Fibroblast of skin of right quadriceps (primary cell): ENCODE data around the gene NCOR1.
A peak's percentile ranks its signal among the peaks of the same experiment; 100 is the strongest.
"Not testable (repeated sequence)": the region's sequence is repeated elsewhere in the genome, so short reads cannot be mapped to it uniquely, and the experiment has no call there.

ENCODE experiments used
- DNase-seq: peaks from one replicate; pipeline ENCODE4 v3.0.0-alpha.2; 2013

The NCOR1 gene

DNA sequence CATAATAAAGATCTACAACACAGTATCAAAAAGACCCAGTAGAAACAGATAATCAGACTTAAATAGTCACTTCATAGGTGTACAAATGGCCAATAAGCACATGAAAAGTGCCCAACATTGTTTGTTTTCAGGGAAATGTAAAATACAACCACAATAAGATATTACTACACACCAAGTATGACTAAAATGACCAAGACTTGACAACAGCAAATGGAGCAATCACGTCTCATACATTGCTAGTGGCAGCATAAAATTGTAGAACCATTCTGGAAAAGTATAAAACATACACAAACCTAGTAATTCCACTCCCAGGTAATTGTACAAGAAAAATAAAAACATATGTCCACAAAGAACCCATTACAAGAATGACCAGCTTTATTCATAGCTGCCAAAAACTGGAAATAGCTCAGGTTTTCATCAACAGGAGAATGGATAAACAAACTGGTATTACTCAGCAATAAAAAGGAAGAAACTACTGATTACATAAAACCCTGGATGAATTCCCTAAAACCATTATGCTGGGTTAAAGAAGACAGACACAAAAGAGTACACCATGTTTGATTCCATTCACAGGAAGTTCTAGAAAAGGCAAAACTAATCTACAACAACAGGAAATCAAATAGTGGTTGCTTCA, 130.2 kb downstream of the NCOR1 start:
- DNase-seq = peak; percentile 57

- DNase-seq = no peak
Measured at GRCh38 chr17:16083223-16083622, 132.1 kb downstream of the NCOR1 start.

DNA sequence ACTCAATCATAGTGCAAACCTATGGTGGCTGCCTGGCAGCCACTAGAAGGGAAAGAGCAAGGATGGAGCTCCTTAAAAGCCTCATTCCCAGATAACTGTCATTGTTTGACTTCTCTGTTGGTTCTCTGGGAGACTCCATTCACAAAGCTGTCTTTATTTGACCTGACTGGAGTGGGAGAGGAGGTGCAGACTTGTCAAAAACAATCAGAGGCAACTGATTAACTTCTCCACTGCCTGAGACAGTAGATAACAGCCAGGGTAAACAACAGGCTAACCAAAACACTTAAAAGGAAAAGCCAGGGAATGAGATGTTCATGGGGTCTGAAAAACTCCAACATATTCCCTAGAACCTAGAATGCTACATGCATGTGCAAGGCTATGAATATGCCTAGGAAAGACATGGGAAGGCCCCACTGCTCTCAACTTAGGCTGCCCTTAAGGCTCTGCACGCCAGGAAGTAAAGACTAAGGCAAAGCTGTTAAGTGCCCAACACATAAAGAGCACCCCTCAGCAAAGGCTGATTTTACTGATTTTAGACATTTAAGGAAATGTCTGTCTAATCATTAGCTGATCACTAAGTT, 133.7 kb downstream of the NCOR1 start:
- DNase-seq = no peak

- DNase-seq = no peak
Measured at GRCh38 chr17:16080366-16080765, 135.0 kb downstream of the NCOR1 start.

DNA sequence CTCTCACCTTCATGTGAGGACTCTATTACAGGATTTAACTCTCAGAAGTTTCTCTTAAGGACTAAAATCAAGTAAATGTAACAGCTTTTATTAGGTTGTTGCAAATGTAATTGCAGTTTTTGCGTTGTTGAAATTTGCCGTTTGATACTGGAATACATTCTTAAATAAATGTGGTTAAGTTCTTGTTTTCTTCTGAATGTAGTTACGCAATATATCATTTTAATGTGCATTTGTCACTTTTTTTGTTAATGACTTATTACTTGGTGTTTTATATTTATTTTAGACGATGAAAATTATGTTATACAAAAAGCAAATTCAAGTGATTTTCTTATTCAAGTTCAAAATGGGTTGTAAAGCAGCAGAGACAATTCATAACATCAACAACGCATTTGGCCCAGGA, 139.4 kb downstream of the NCOR1 start:
- DNase-seq = no peak

DNA sequence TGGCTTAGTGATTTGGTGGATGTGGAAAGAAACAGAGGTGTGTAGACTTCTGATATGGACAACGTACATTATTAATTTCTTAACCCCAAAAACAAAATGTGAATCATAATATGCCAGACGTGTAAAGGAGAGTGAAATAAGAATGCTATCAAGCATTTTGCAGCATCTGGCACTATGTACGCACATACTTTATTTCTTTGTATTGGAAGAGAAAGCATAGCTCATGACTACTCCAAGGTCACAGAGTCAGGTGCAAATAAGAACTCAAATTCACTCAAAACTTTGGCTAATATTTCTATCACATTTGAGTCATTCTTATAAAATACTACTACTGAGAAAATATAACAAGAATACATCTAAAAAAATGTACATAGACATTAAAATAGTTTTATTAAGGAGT, 140.9 kb downstream of the NCOR1 start:
- no peak for DNase-seq

- DNase-seq = no peak
Measured at GRCh38 chr17:16073845-16074244, 141.5 kb downstream of the NCOR1 start.

GRCh38 chr17:16072031-16072430, 143.3 kb downstream of the NCOR1 start:
- DNase-seq = no peak

DNA sequence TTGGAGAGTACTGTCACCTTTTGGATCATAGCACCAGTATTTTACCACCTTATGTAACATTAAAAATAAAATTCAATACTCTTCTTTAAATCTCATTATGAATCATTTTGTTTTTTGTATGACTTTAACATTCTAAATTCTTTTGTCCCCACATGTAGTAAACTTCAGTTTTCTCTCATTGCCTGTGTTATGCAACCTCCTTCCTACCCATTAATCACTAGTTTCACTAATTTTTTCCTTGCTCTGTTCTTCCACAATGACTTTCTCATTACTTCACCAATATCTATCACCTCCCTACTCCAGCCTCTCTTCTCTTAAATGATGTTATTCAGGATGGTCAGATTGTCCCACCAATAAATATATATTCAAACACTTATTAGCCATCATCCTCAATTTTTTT, 147.0 kb downstream of the NCOR1 start:
- DNase-seq = no peak

- no peak for DNase-seq
Measured at GRCh38 chr17:16066125-16066524, 149.2 kb downstream of the NCOR1 start.

- DNase-seq = no peak
Measured at GRCh38 chr17:16061631-16062030, 153.7 kb downstream of the NCOR1 start.

- not testable (repeated sequence) for DNase-seq
Measured at GRCh38 chr17:16055139-16055538, 160.2 kb downstream of the NCOR1 start.

DNA sequence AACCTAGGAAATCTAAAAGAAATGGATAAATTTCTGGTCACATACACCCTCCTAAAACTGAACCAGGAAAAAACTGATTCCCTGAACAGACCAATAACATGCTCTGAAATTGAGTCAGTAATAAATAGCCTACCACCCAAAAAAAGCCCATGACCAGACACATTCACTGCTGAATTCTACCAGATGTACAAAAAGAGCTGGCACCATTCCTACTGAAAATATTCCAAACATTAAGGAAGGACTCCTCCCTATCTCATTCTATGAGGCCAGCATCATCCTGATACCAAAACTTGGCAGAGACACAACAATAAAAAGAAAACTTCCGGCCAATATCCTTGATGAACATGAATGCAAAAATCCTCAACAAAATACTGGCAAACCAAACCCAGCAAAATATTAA, 162.8 kb downstream of the NCOR1 start:
- peak; percentile 25 for DNase-seq

GRCh38 chr17:16050844-16051243, 164.5 kb downstream of the NCOR1 start:
- DNase-seq = no peak

DNA sequence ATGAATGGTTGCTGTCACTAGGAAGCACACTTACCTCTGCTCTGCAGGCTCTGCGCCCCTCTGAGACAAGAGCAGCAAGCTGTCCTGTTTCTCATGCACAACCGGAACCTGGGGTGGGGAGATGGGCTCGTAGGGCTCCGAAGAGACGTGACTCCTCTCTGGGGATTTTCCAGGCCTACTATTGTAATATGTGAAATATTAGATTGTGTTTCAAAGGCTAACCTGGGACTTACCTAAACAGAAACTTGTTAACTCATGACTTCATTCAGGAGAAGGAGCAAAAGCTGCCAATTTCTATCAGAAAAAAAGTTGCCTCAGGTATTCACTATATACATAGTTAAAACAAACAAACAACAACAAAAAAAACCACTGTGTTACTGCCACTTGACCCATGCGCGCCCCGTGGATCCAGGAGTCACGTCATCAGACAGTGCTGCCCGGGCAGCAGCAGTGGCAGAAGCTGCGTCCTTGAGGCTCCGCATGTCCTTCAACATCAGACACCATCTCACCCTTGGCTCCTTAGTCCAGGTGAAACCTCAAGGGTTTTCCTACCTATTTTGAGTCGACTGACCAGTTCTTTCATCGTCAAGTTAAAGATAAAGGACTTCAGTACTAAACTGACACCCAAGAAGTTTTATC, 166.4 kb downstream of the NCOR1 start:
- no peak for DNase-seq

- no peak for DNase-seq
Measured at GRCh38 chr17:16046966-16047365, 168.4 kb downstream of the NCOR1 start.

- DNase-seq = no peak
Measured at GRCh38 chr17:16044487-16044886, 170.8 kb downstream of the NCOR1 start.

DNA sequence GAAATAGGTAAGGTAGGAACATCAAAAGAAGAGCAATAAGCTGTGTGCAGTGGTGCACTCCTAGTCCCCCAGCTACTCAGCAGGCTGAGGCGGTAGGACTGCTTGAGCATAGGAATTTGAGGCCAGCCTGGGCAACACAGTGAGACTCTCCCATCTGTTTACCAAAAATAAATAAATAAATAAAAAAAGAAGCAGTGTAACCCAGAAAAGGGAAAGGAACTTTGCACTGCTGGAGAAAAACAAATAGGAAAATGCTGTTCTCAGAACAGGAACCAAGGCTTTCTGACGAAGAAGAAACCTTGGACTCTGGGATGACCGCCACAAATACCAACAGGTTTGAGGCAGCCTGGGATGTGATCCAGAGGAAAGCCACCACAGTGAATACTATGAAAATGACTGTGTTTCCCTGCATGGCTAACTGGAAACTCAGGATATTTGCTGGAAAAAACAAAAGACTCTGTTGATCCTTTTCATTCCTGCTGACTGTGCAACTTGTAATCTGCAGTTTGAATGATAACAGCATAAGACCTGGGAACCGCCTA, 174.6 kb downstream of the NCOR1 start:
- DNase-seq = peak; percentile 53

GRCh38 chr17:16037636-16038035, 177.7 kb downstream of the NCOR1 start:
- no peak for DNase-seq

- no peak for DNase-seq
Measured at GRCh38 chr17:16036261-16036660, 179.1 kb downstream of the NCOR1 start.

DNA sequence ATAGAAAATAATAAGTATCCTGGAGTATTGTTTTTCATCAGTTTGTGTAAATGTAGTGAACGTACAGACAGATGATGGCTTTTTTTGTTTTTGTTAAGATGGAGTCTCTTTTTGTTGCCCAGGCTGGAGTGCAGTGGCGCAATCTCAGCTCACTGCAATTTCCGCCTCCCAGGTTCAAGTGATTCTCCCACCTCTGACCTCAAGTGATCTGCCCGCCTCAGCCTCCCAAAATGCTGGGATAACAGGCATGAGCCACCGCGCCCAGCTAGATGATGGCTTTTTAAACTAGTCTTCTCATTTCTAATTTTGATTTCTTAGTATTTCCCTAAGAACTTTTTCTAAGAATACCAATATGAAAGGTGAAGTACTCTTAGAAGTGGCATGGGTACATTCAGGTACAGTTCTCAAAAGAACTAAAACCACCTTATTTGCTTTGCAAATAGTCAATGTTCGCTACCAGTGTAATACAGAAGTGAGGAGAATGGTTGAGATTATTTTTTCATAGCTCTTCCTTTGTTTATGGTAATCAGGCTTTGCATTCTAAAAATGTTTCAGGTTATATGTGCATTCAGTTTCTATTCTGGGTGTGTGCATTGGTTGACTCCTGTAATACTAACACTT, 181.5 kb downstream of the NCOR1 start:
- no peak for DNase-seq

DNA sequence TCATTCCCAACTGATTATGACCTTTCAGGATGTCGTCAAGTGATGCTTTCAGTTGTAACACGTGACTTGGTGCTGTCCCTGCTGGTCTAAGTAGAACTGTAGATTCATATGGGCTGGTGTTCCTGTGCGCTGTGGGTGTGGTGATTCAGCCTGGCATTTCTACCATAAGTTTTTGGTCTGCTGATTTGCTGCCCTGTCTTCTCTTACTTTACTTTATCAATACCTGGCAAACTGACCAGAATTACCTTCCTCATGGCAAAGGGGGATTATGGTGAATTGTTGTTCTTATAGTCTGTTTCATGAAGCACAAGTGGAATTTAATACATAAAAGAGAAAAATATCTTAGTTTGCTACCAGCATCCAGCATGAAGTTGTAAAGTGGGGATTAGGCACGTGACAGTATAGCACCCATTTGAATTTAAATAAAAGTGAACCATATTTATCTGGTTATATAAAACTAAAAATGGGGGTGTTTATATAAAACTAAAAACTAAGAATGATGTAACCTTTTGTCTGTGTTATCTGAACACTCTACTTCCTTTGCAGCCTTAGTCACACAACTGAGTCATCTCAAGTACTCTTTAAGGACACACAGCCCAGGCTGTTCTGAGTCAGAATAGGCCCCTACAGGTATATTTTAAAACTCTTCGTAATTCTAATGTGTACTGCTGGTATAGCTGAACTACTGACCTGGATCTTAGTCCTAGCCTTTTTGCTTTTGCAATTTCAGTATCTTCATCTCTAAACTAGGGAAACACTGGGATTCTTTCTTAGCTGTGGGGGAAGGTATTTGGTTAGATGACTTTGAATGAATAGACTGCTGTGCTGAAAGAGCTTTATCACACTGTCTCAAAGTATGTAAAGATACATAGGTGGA, 187.4 kb downstream of the NCOR1 start:
- peak; percentile 92 for DNase-seq

DNA sequence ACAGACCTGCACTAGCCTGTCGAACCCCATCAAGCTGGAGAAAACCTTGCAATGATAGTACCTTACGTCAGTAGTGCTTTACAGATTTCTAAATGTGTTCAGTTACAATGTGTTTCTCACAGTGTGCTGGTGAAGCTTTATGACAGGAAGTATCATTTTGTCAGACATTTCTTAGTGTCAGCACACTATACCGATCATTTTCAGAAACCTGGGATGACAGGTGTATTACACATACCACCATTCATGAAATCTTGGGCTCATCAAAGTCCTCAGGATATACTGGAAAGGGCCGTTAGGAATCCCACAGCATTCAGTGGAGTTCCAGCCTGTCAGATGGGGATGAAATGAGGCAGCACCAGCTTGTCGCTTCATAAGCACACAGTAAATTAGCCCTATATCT, 188.4 kb downstream of the NCOR1 start:
- no peak for DNase-seq
